ENCODE measurements around the gene LATS1. TPM values are rescaled to one million over a fixed set of nuclear protein-coding genes. Genes with fewer than 3 reads are reported as not detected.
"Not testable (repeated sequence)": the region's sequence is repeated elsewhere in the genome, so short reads cannot be mapped to it uniquely, and the experiment has no call there.

The LATS1 gene
- 15.1 TPM for total RNA-seq

- Histone ChIP-seq H3K9me3 (ENCODE audit: control insufficient read depth in 3 of 3, low read length in 3 of 3) (no peaks in the 10 kb centered on the region), H3K4me1 (ENCODE audit: control insufficient read depth in 3 of 3, insufficient read depth in 3 of 3, low read length in 3 of 3) (peaks cover 10 to 18% (median 17%) of the 10 kb centered on the region in 3 donors), H3K27me3 (ENCODE audit: control insufficient read depth in 3 of 3, insufficient read depth in 3 of 3, low read length in 3 of 3) (no peaks in the 10 kb centered on the region)
Observed at GRCh38 chr6:149717588-149718458, at the start of gene LATS1. TSS of gene LATS1 (minus strand) at chr6:149718101. CDS start at chr6:149702126, 15,975 bp downstream.

GRCh38 chr6:149766156-149766769 is 48.4 kb upstream of the LATS1 start:
- no peaks in the 10 kb centered on the region for H3K27me3 ChIP-seq (ENCODE audit: control insufficient read depth in 3 of 3, insufficient read depth in 3 of 3, low read length in 3 of 3)
- no peak overlapping the region for H3K4me3 ChIP-seq (ENCODE audit: low read length in 3 of 3)
- no peaks in the 10 kb centered on the region for H3K4me1 ChIP-seq (ENCODE audit: control insufficient read depth in 3 of 3, insufficient read depth in 3 of 3, low read length in 3 of 3)
- no peak overlapping the region for H3K9ac ChIP-seq (ENCODE audit: low read depth in 1 of 3, low read length in 3 of 3)
- peaks cover 6 to 11% (median 11%) of the 10 kb centered on the region in 3 donors for H3K36me3 ChIP-seq (ENCODE audit: control insufficient read depth in 3 of 3, insufficient read depth in 3 of 3, low read length in 3 of 3)
- H3K27ac ChIP-seq (ENCODE audit: low read depth, low read length), result no peak overlapping the region
- H3K9me3 ChIP-seq (ENCODE audit: control insufficient read depth in 3 of 3, low read length in 3 of 3), result peaks cover 0 to 5% (median 3%) of the 10 kb centered on the region in 3 donors

More at GRCh38 chr6:149717588-149718458, at the start of gene LATS1:
- Histone ChIP-seq H3K36me3 (ENCODE audit: control insufficient read depth in 3 of 3, insufficient read depth in 3 of 3, low read length in 3 of 3) (no peaks in the 10 kb centered on the region), H3K9ac (ENCODE audit: low read depth in 1 of 3, low read length in 3 of 3) (peak within 1 kb of the TSS; percentile 98 to 100 (median 100)), H3K27ac (ENCODE audit: low read depth, low read length) (peak within 1 kb of the TSS; percentile 100), H3K4me3 (ENCODE audit: low read length in 3 of 3) (peak within 1 kb of the TSS; percentile 80 to 90 (median 88))

GRCh38 chr6:149763866-149764265 is 46.0 kb upstream of the LATS1 start:
- no peak overlapping the region for H3K9ac ChIP-seq (ENCODE audit: low read depth in 1 of 3, low read length in 3 of 3)

GRCh38 chr6:149761438-149761837 is 43.5 kb upstream of the LATS1 start:
- peaks cover 0 to 3% (median 3%) of the 10 kb centered on the region in 3 donors for H3K9me3 ChIP-seq (ENCODE audit: control insufficient read depth in 3 of 3, low read length in 3 of 3)
- no peak overlapping the region for H3K4me3 ChIP-seq (ENCODE audit: low read length in 3 of 3)
- H3K27ac ChIP-seq (ENCODE audit: low read depth, low read length), result no peak overlapping the region
- no peak overlapping the region for H3K9ac ChIP-seq (ENCODE audit: low read depth in 1 of 3, low read length in 3 of 3)
- H3K4me1 ChIP-seq (ENCODE audit: control insufficient read depth in 3 of 3, insufficient read depth in 3 of 3, low read length in 3 of 3), result no peaks in the 10 kb centered on the region
- peaks cover 3 to 10% (median 10%) of the 10 kb centered on the region in 3 donors for H3K36me3 ChIP-seq (ENCODE audit: control insufficient read depth in 3 of 3, insufficient read depth in 3 of 3, low read length in 3 of 3)
- H3K27me3 ChIP-seq (ENCODE audit: control insufficient read depth in 3 of 3, insufficient read depth in 3 of 3, low read length in 3 of 3), result no peaks in the 10 kb centered on the region

More at GRCh38 chr6:149763866-149764265, 46.0 kb upstream of the LATS1 start:
- Histone ChIP-seq H3K9me3 (ENCODE audit: control insufficient read depth in 3 of 3, low read length in 3 of 3) (peaks cover 0 to 5% (median 3%) of the 10 kb centered on the region in 3 donors), H3K27me3 (ENCODE audit: control insufficient read depth in 3 of 3, insufficient read depth in 3 of 3, low read length in 3 of 3) (no peaks in the 10 kb centered on the region), H3K27ac (ENCODE audit: low read depth, low read length) (no peak overlapping the region), H3K36me3 (ENCODE audit: control insufficient read depth in 3 of 3, insufficient read depth in 3 of 3, low read length in 3 of 3) (peaks cover 7 to 16% (median 16%) of the 10 kb centered on the region in 3 donors), H3K4me3 (ENCODE audit: low read length in 3 of 3) (no peak overlapping the region), H3K4me1 (ENCODE audit: control insufficient read depth in 3 of 3, insufficient read depth in 3 of 3, low read length in 3 of 3) (no peaks in the 10 kb centered on the region)

- H3K9ac ChIP-seq (ENCODE audit: low read depth in 1 of 3, low read length in 3 of 3), result peak overlapping the region in 2 of 3 donors; percentile 1 to 10
- peaks cover 3 to 7% (median 5%) of the 10 kb centered on the region in 3 donors for H3K36me3 ChIP-seq (ENCODE audit: control insufficient read depth in 3 of 3, insufficient read depth in 3 of 3, low read length in 3 of 3)
- no peaks in the 10 kb centered on the region for H3K27me3 ChIP-seq (ENCODE audit: control insufficient read depth in 3 of 3, insufficient read depth in 3 of 3, low read length in 3 of 3)
- H3K9me3 ChIP-seq (ENCODE audit: control insufficient read depth in 3 of 3, low read length in 3 of 3), result no peaks in the 10 kb centered on the region
- peak overlapping the region; percentile 55 for H3K27ac ChIP-seq (ENCODE audit: low read depth, low read length)
- no peak overlapping the region for H3K4me3 ChIP-seq (ENCODE audit: low read length in 3 of 3)
- peaks cover 4 to 14% (median 4%) of the 10 kb centered on the region in 3 donors for H3K4me1 ChIP-seq (ENCODE audit: control insufficient read depth in 3 of 3, insufficient read depth in 3 of 3, low read length in 3 of 3)
Observed at GRCh38 chr6:149756261-149756636, 38.3 kb upstream of the LATS1 start.

- Histone ChIP-seq H3K36me3 (ENCODE audit: control insufficient read depth in 3 of 3, insufficient read depth in 3 of 3, low read length in 3 of 3) (peaks cover 3 to 7% (median 5%) of the 10 kb centered on the region in 3 donors), H3K9me3 (ENCODE audit: control insufficient read depth in 3 of 3, low read length in 3 of 3) (no peaks in the 10 kb centered on the region), H3K27me3 (ENCODE audit: control insufficient read depth in 3 of 3, insufficient read depth in 3 of 3, low read length in 3 of 3) (no peaks in the 10 kb centered on the region), H3K4me1 (ENCODE audit: control insufficient read depth in 3 of 3, insufficient read depth in 3 of 3, low read length in 3 of 3) (peaks cover 8 to 14% (median 9%) of the 10 kb centered on the region in 3 donors), H3K27ac (ENCODE audit: low read depth, low read length) (peak overlapping the region; percentile 55), H3K4me3 (ENCODE audit: low read length in 3 of 3) (no peak overlapping the region), H3K9ac (ENCODE audit: low read depth in 1 of 3, low read length in 3 of 3) (peak overlapping the region in 2 of 3 donors; percentile 1 to 10)
Observed at GRCh38 chr6:149755300-149756260, 37.7 kb upstream of the LATS1 start.

GRCh38 chr6:149754548-149754947 is 36.6 kb upstream of the LATS1 start:
- H3K4me3 ChIP-seq (ENCODE audit: low read length in 3 of 3), result no peak overlapping the region
- H3K27me3 ChIP-seq (ENCODE audit: control insufficient read depth in 3 of 3, insufficient read depth in 3 of 3, low read length in 3 of 3), result no peaks in the 10 kb centered on the region
- H3K4me1 ChIP-seq (ENCODE audit: control insufficient read depth in 3 of 3, insufficient read depth in 3 of 3, low read length in 3 of 3), result peaks cover 11 to 21% (median 14%) of the 10 kb centered on the region in 3 donors
- peaks cover 0 to 3% (median 2%) of the 10 kb centered on the region in 3 donors for H3K36me3 ChIP-seq (ENCODE audit: control insufficient read depth in 3 of 3, insufficient read depth in 3 of 3, low read length in 3 of 3)
- no peak overlapping the region for H3K9ac ChIP-seq (ENCODE audit: low read depth in 1 of 3, low read length in 3 of 3)
- no peaks in the 10 kb centered on the region for H3K9me3 ChIP-seq (ENCODE audit: control insufficient read depth in 3 of 3, low read length in 3 of 3)
- H3K27ac ChIP-seq (ENCODE audit: low read depth, low read length), result no peak overlapping the region

GRCh38 chr6:149753374-149753637 is 35.4 kb upstream of the LATS1 start:
- not testable (repeated sequence) for H3K9ac ChIP-seq (ENCODE audit: low read depth in 1 of 3, low read length in 3 of 3); H3K27ac ChIP-seq (ENCODE audit: low read depth, low read length); H3K4me3 ChIP-seq (ENCODE audit: low read length in 3 of 3); H3K36me3 ChIP-seq (ENCODE audit: control insufficient read depth in 3 of 3, insufficient read depth in 3 of 3, low read length in 3 of 3); H3K9me3 ChIP-seq (ENCODE audit: control insufficient read depth in 3 of 3, low read length in 3 of 3); H3K27me3 ChIP-seq (ENCODE audit: control insufficient read depth in 3 of 3, insufficient read depth in 3 of 3, low read length in 3 of 3)
- peaks cover 11 to 21% (median 14%) of the 10 kb centered on the region in 3 donors for H3K4me1 ChIP-seq (ENCODE audit: control insufficient read depth in 3 of 3, insufficient read depth in 3 of 3, low read length in 3 of 3)

- Histone ChIP-seq H3K27me3 (ENCODE audit: control insufficient read depth in 3 of 3, insufficient read depth in 3 of 3, low read length in 3 of 3) (no peaks in the 10 kb centered on the region), H3K9ac (ENCODE audit: low read depth in 1 of 3, low read length in 3 of 3) (no peak overlapping the region), H3K27ac (ENCODE audit: low read depth, low read length) (no peak overlapping the region), H3K9me3 (ENCODE audit: control insufficient read depth in 3 of 3, low read length in 3 of 3) (no peaks in the 10 kb centered on the region), H3K4me1 (ENCODE audit: control insufficient read depth in 3 of 3, insufficient read depth in 3 of 3, low read length in 3 of 3) (peaks cover 11 to 21% (median 14%) of the 10 kb centered on the region in 3 donors), H3K4me3 (ENCODE audit: low read length in 3 of 3) (no peak overlapping the region), H3K36me3 (ENCODE audit: control insufficient read depth in 3 of 3, insufficient read depth in 3 of 3, low read length in 3 of 3) (peaks cover 0 to 3% (median 2%) of the 10 kb centered on the region in 3 donors)
Observed at GRCh38 chr6:149752600-149753373, 34.9 kb upstream of the LATS1 start.

Data from skeletal muscle tissue (tissue), 4 donors.